Measurements from ENCODE around the gene WDR93.

Gene WDR93

DNA sequence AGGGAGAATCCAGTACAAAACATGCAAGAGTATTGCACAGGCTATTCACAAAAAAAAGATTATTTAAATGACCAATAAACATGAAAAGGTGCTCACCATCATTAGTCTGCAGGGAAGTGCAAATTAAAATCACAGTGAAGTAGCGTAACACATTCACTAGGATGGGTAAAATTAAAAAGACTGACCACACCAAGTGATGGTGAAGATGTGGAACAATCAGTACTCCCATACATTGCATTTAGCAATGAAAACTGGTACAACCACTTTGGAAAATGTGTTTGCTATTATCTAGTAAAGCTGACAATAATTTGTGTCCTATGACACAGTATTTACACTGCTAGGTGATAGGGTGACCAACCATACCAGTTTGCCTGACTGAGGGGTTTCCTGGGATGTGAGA, 34.0 kb downstream of the WDR93 start:
- Histone ChIP-seq H3K9ac (ENCODE audit: insufficient read length, low read depth) (no peak overlapping the region), H3K27me3 (ENCODE audit: insufficient read depth, insufficient read length) (no peaks in the 10 kb centered on the region), H3K36me3 (ENCODE audit: insufficient read depth, insufficient read length, low read length) (no peaks in the 10 kb centered on the region), H3K4me3 (ENCODE audit: insufficient read length, low read depth) (no peak overlapping the region), H3K9me3 (ENCODE audit: insufficient read depth, low read length) (peaks cover 9% of the 10 kb centered on the region; the same call in 1 of the 2 replicates), H3K4me1 (ENCODE audit: insufficient read depth, insufficient read length) (no peaks in the 10 kb centered on the region)
- no peak for DNase-seq (ENCODE audit: low read depth, low spot score)
- no peak for TF ChIP-seq ZNF274 (IDR thresholded peaks at IDR 0.05; ENCODE audit: low read depth, low read length)
- no peak for TF ChIP-seq SUZ12 (IDR thresholded peaks at IDR 0.05; ENCODE audit: extremely low read depth, insufficient read depth, insufficient read length)
- no peak for TF ChIP-seq YY1 (IDR thresholded peaks at IDR 0.05; ENCODE audit: insufficient read depth, insufficient read length)

DNA sequence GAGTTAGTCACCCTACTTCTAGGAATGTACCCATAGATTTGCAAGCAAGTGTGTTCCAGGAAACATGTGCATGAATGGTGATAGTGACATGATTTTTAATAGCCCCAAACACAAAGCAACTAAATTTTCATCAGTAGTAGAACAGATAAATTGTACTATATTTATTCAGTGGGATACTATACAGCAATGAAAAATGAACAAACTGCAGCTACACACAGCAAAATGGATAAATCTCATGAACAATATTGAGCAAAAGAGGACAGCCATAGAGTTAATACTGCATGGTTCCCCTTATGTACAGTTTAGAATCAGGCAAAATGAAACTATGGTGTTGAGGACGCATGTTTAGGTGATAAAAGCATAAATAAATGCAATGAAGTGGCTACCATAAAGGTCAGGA, 34.5 kb downstream of the WDR93 start:
- Histone ChIP-seq H3K9me3 (ENCODE audit: insufficient read depth, low read length) (peaks cover 9% of the 10 kb centered on the region; the same call in 1 of the 2 replicates), H3K4me3 (ENCODE audit: insufficient read length, low read depth) (no peak overlapping the region), H3K9ac (ENCODE audit: insufficient read length, low read depth) (no peak overlapping the region), H3K4me1 (ENCODE audit: insufficient read depth, insufficient read length) (no peaks in the 10 kb centered on the region), H3K27me3 (ENCODE audit: insufficient read depth, insufficient read length) (no peaks in the 10 kb centered on the region), H3K36me3 (ENCODE audit: insufficient read depth, insufficient read length, low read length) (no peaks in the 10 kb centered on the region)
- TF ChIP-seq SUZ12 (IDR thresholded peaks at IDR 0.05; ENCODE audit: extremely low read depth, insufficient read depth, insufficient read length) (no peak), ZNF274 (IDR thresholded peaks at IDR 0.05; ENCODE audit: low read depth, low read length) (no peak), YY1 (IDR thresholded peaks at IDR 0.05; ENCODE audit: insufficient read depth, insufficient read length) (no peak)
- DNase-seq (ENCODE audit: low read depth, low spot score) = no peak

GRCh38 chr15:89728254-89728653, 37.6 kb downstream of the WDR93 start:
- H3K4me3 ChIP-seq (ENCODE audit: insufficient read length, low read depth) = no peak overlapping the region
- H3K27me3 ChIP-seq (ENCODE audit: insufficient read depth, insufficient read length) = peaks cover 3% of the 10 kb centered on the region
- DNase-seq (ENCODE audit: low read depth, low spot score) = no peak
- no peaks in the 10 kb centered on the region for H3K4me1 ChIP-seq (ENCODE audit: insufficient read depth, insufficient read length)
- no peaks in the 10 kb centered on the region for H3K36me3 ChIP-seq (ENCODE audit: insufficient read depth, insufficient read length, low read length)
- peaks cover 9% of the 10 kb centered on the region; the same call in 1 of the 2 replicates for H3K9me3 ChIP-seq (ENCODE audit: insufficient read depth, low read length)
- no peak overlapping the region for H3K9ac ChIP-seq (ENCODE audit: insufficient read length, low read depth)
- TF ChIP-seq YY1 (IDR thresholded peaks at IDR 0.05; ENCODE audit: insufficient read depth, insufficient read length) (no peak), SUZ12 (IDR thresholded peaks at IDR 0.05; ENCODE audit: extremely low read depth, insufficient read depth, insufficient read length) (no peak), ZNF274 (IDR thresholded peaks at IDR 0.05; ENCODE audit: low read depth, low read length) (no peak)

GRCh38 chr15:89731275-89731674, 40.7 kb downstream of the WDR93 start:
- Histone ChIP-seq H3K4me1 (ENCODE audit: insufficient read depth, insufficient read length) (no peaks in the 10 kb centered on the region), H3K9me3 (ENCODE audit: insufficient read depth, low read length) (no peaks in the 10 kb centered on the region), H3K36me3 (ENCODE audit: insufficient read depth, insufficient read length, low read length) (no peaks in the 10 kb centered on the region), H3K27me3 (ENCODE audit: insufficient read depth, insufficient read length) (peaks cover 9% of the 10 kb centered on the region), H3K4me3 (ENCODE audit: insufficient read length, low read depth) (no peak overlapping the region), H3K9ac (ENCODE audit: insufficient read length, low read depth) (no peak overlapping the region)
- no peak for TF ChIP-seq SUZ12 (IDR thresholded peaks at IDR 0.05; ENCODE audit: extremely low read depth, insufficient read depth, insufficient read length)
- TF ChIP-seq ZNF274 (IDR thresholded peaks at IDR 0.05; ENCODE audit: low read depth, low read length) = no peak
- TF ChIP-seq YY1 (IDR thresholded peaks at IDR 0.05; ENCODE audit: insufficient read depth, insufficient read length) = no peak
- DNase-seq (ENCODE audit: low read depth, low spot score) = no peak

DNA sequence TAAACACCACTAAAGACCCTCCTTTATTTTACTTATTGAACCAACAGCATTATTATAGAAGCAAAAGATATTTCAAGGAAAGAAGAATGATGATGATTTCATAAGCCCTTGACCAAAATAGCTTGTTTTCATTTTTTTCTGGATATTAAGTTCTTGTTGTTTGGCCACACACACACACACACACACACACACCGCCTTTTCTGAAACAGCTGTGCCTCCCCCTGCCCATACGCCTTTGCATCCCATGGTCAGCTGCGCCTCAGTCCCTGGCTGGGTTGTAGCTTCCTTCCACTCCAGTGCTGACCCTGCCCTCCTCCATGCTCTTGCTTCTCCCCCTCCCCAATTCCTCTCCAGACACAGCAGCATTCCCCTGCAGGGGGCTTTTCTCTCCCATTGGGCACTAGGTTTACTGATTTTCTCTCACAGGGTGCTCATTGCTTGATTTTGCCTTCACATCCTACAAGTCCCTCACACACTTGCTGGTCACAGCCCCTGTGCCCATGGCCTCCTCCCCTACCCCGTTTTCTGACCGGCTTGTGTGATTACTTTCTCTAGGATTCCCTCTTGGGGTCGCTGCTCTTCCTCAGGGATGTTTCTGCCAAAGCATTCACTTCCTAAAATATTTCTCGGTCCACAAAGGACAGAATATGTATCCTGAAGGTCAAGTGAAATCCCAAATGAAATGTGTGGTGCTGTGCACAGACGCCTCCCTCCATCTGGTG, 42.0 kb downstream of the WDR93 start:
- TF ChIP-seq YY1 (IDR thresholded peaks at IDR 0.05; ENCODE audit: insufficient read depth, insufficient read length) (no peak), SUZ12 (IDR thresholded peaks at IDR 0.05; ENCODE audit: extremely low read depth, insufficient read depth, insufficient read length) (no peak), ZNF274 (IDR thresholded peaks at IDR 0.05; ENCODE audit: low read depth, low read length) (no peak)
- H3K9me3 ChIP-seq (ENCODE audit: insufficient read depth, low read length) = no peaks in the 10 kb centered on the region
- no peaks in the 10 kb centered on the region for H3K36me3 ChIP-seq (ENCODE audit: insufficient read depth, insufficient read length, low read length)
- H3K4me1 ChIP-seq (ENCODE audit: insufficient read depth, insufficient read length) = no peaks in the 10 kb centered on the region
- no peak for DNase-seq (ENCODE audit: low read depth, low spot score)
- H3K4me3 ChIP-seq (ENCODE audit: insufficient read length, low read depth) = no peak overlapping the region
- peaks cover 13% of the 10 kb centered on the region for H3K27me3 ChIP-seq (ENCODE audit: insufficient read depth, insufficient read length)
- H3K9ac ChIP-seq (ENCODE audit: insufficient read length, low read depth) = no peak overlapping the region

GRCh38 chr15:89735773-89736172, 45.2 kb downstream of the WDR93 start:
- Histone ChIP-seq H3K27me3 (ENCODE audit: insufficient read depth, insufficient read length) (peaks cover 13% of the 10 kb centered on the region), H3K9me3 (ENCODE audit: insufficient read depth, low read length) (no peaks in the 10 kb centered on the region), H3K36me3 (ENCODE audit: insufficient read depth, insufficient read length, low read length) (no peaks in the 10 kb centered on the region), H3K4me3 (ENCODE audit: insufficient read length, low read depth) (no peak overlapping the region), H3K9ac (ENCODE audit: insufficient read length, low read depth) (no peak overlapping the region), H3K4me1 (ENCODE audit: insufficient read depth, insufficient read length) (no peaks in the 10 kb centered on the region)
- no peak for DNase-seq (ENCODE audit: low read depth, low spot score)
- TF ChIP-seq SUZ12 (IDR thresholded peaks at IDR 0.05; ENCODE audit: extremely low read depth, insufficient read depth, insufficient read length) = no peak
- TF ChIP-seq ZNF274 (IDR thresholded peaks at IDR 0.05; ENCODE audit: low read depth, low read length) = no peak
- TF ChIP-seq YY1 (IDR thresholded peaks at IDR 0.05; ENCODE audit: insufficient read depth, insufficient read length) = no peak

GRCh38 chr15:89740137-89740536, 49.5 kb downstream of the WDR93 start:
- H3K36me3 ChIP-seq (ENCODE audit: insufficient read depth, insufficient read length, low read length) = no peaks in the 10 kb centered on the region
- no peaks in the 10 kb centered on the region for H3K9me3 ChIP-seq (ENCODE audit: insufficient read depth, low read length)
- no peak overlapping the region for H3K4me3 ChIP-seq (ENCODE audit: insufficient read length, low read depth)
- H3K4me1 ChIP-seq (ENCODE audit: insufficient read depth, insufficient read length) = no peaks in the 10 kb centered on the region
- H3K27me3 ChIP-seq (ENCODE audit: insufficient read depth, insufficient read length) = peaks cover 31% of the 10 kb centered on the region
- no peak for TF ChIP-seq ZNF274 (IDR thresholded peaks at IDR 0.05; ENCODE audit: low read depth, low read length)
- no peak for TF ChIP-seq YY1 (IDR thresholded peaks at IDR 0.05; ENCODE audit: insufficient read depth, insufficient read length)
- no peak for TF ChIP-seq SUZ12 (IDR thresholded peaks at IDR 0.05; ENCODE audit: extremely low read depth, insufficient read depth, insufficient read length)
- H3K9ac ChIP-seq (ENCODE audit: insufficient read length, low read depth) = no peak overlapping the region
- peak; percentile 75 for DNase-seq (ENCODE audit: low read depth, low spot score)

Data from NT2/D1 (cell line).